ENCODE results near the gene PHF20. TPM values are rescaled to one million over a fixed set of nuclear protein-coding genes. Genes with fewer than 3 reads are reported as not detected.

Gene PHF20
- polyA plus RNA-seq, 1 donor (not counting 4 experiments of a cell fraction or from before 2014, with no cell fraction given): 31.9 TPM

DNA sequence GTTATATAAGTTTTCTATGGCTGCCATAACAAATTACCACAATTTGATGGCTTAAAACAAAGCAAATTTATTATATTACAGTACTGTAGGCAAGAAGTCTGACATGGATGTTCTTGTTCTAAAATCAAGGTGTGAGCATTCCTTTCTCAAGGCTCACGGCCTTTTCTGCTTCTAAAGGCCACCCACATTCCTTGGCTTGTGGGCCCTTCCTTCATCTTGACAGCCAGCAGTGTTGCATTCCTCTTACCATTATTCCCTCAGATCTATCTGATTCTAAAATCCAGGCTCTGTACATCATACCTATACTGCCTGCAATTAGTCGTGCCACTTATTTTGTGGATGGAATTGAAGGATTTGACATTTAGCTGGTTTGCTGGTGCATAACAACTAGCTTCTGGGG lies 200.2 kb downstream of the PHF20 start:
- no peak overlapping the region for H3K27ac ChIP-seq (ENCODE audit: control insufficient read depth, insufficient read depth, low read length)
- H3K4me1 ChIP-seq (ENCODE audit: control insufficient read depth, extremely low read depth, insufficient read depth, low read length): peaks cover 6% of the 10 kb centered on the region
- H3K36me3 ChIP-seq (ENCODE audit: control insufficient read depth in 2 of 2, extremely low read depth in 1 of 2, insufficient read depth in 2 of 2, low read length in 2 of 2): no peaks in the 10 kb centered on the region
- DNase-seq (ENCODE audit: low read depth, low spot score) (no peak), FAIRE-seq (no peak)
- H3K9me1 ChIP-seq (ENCODE audit: control insufficient read depth, extremely low read depth, insufficient read depth, low read length): no peaks in the 10 kb centered on the region
- H3K79me2 ChIP-seq (ENCODE audit: control insufficient read depth, insufficient read depth, low read length): no peaks in the 10 kb centered on the region
- TF ChIP-seq EZH2 (IDR thresholded peaks at IDR 0.05; ENCODE audit: low read length): no peak
- TF ChIP-seq, protein P1, sequence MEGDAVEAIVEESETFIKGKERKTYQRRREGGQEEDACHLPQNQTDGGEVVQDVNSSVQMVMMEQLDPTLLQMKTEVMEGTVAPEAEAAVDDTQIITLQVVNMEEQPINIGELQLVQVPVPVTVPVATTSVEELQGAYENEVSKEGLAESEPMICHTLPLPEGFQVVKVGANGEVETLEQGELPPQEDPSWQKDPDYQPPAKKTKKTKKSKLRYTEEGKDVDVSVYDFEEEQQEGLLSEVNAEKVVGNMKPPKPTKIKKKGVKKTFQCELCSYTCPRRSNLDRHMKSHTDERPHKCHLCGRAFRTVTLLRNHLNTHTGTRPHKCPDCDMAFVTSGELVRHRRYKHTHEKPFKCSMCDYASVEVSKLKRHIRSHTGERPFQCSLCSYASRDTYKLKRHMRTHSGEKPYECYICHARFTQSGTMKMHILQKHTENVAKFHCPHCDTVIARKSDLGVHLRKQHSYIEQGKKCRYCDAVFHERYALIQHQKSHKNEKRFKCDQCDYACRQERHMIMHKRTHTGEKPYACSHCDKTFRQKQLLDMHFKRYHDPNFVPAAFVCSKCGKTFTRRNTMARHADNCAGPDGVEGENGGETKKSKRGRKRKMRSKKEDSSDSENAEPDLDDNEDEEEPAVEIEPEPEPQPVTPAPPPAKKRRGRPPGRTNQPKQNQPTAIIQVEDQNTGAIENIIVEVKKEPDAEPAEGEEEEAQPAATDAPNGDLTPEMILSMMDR (optimal IDR thresholded peaks at IDR 0.05 in 1 of 3, IDR thresholded peaks at IDR 0.05 in 1 of 3, conservative IDR thresholded peaks at IDR 0.05 in 1 of 3; ENCODE audit: extremely low read depth in 1 of 3, insufficient read depth in 2 of 3, low read length in 3 of 3): no peak
- H3K9ac ChIP-seq (ENCODE audit: control insufficient read depth, extremely low read depth, insufficient read depth, low read length): no peak overlapping the region
- no peak overlapping the region for H3K4me3 ChIP-seq (ENCODE audit: control insufficient read depth in 2 of 3, extremely low read depth in 1 of 3, insufficient read depth in 2 of 3, low read depth in 1 of 3, low read length in 3 of 3)
- H3K9me3 ChIP-seq (ENCODE audit: control insufficient read depth, low read depth, low read length): peaks cover 2% of the 10 kb centered on the region
- no peak overlapping the region for H3K4me2 ChIP-seq (ENCODE audit: control insufficient read depth, extremely low read depth, insufficient read depth, low read depth, low read length)
- H4K20me1 ChIP-seq (ENCODE audit: control insufficient read depth, extremely low read depth, insufficient read depth, low read length): no peaks in the 10 kb centered on the region
- H2AFZ ChIP-seq (ENCODE audit: control insufficient read depth, low read length): no peak overlapping the region
- no peaks in the 10 kb centered on the region for H3K27me3 ChIP-seq (ENCODE audit: control insufficient read depth, extremely low read depth, insufficient read depth, low read length)
- dilution Hi-C loops (cut with MboI; ENCODE audit: extremely low pct_ligation_motif_present, low sequenced_read_pairs): no loop called here

DNA sequence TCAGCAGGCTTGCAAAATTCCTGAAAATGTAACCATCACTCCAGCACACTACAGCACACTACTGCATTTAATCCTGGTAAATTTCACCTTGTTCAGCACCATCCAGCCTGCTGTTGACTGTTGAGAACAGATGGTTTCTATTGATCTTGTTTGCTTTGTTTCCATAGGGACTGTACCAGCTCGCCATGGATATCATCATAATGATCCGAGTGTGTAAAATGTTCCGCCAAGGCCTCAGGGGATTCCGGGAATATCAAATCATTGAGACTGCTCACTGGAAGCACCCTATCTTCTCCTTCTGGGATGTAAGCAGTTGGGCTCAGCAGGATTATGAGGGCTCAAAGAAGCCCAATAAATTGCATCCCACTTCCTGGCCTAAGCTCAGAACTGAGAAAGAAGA lies 200.6 kb downstream of the PHF20 start:
- Histone ChIP-seq H3K9me3 (ENCODE audit: control insufficient read depth, low read depth, low read length) (peaks cover 2% of the 10 kb centered on the region), H4K20me1 (ENCODE audit: control insufficient read depth, extremely low read depth, insufficient read depth, low read length) (no peaks in the 10 kb centered on the region), H3K4me1 (ENCODE audit: control insufficient read depth, extremely low read depth, insufficient read depth, low read length) (peaks cover 6% of the 10 kb centered on the region), H3K36me3 (ENCODE audit: control insufficient read depth in 2 of 2, extremely low read depth in 1 of 2, insufficient read depth in 2 of 2, low read length in 2 of 2) (no peaks in the 10 kb centered on the region), H3K9me1 (ENCODE audit: control insufficient read depth, extremely low read depth, insufficient read depth, low read length) (no peaks in the 10 kb centered on the region), H3K9ac (ENCODE audit: control insufficient read depth, extremely low read depth, insufficient read depth, low read length) (no peak overlapping the region), H3K4me2 (ENCODE audit: control insufficient read depth, extremely low read depth, insufficient read depth, low read depth, low read length) (no peak overlapping the region), H3K27me3 (ENCODE audit: control insufficient read depth, extremely low read depth, insufficient read depth, low read length) (no peaks in the 10 kb centered on the region), H2AFZ (ENCODE audit: control insufficient read depth, low read length) (no peak overlapping the region), H3K79me2 (ENCODE audit: control insufficient read depth, insufficient read depth, low read length) (no peaks in the 10 kb centered on the region), H3K4me3 (ENCODE audit: control insufficient read depth in 2 of 3, extremely low read depth in 1 of 3, insufficient read depth in 2 of 3, low read depth in 1 of 3, low read length in 3 of 3) (no peak overlapping the region), H3K27ac (ENCODE audit: control insufficient read depth, insufficient read depth, low read length) (no peak overlapping the region)
- DNase-seq (ENCODE audit: low read depth, low spot score) (no peak), FAIRE-seq (no peak)
- TF ChIP-seq EZH2 (IDR thresholded peaks at IDR 0.05; ENCODE audit: low read length): no peak
- TF ChIP-seq, protein P1 (optimal IDR thresholded peaks at IDR 0.05 in 1 of 3, IDR thresholded peaks at IDR 0.05 in 1 of 3, conservative IDR thresholded peaks at IDR 0.05 in 1 of 3; ENCODE audit: extremely low read depth in 1 of 3, insufficient read depth in 2 of 3, low read length in 3 of 3): no peak
- dilution Hi-C loops (cut with MboI; ENCODE audit: extremely low pct_ligation_motif_present, low sequenced_read_pairs): no loop called here
